ENCODE data around the gene RDH14. TPM values are rescaled to one million over a fixed set of nuclear protein-coding genes. Genes with fewer than 3 reads are reported as not detected.

RDH14 gene
- total and polyA plus RNA-seq, 2 experiments from 2014 or later: 38.1 to 40.6 TPM

- no peaks in the 10 kb centered on the region for H3K9me3 Mint-ChIP-seq
- H3K27me3 ChIP-seq (ENCODE audit: insufficient read depth): no peaks in the 10 kb centered on the region
- no peak overlapping the region for H3K27ac ChIP-seq (ENCODE audit: low read depth)
- no peak for TF ChIP-seq CREB1 (CRISPR knock-in tag; IDR thresholded peaks at IDR 0.05; ENCODE audit: low read depth)
- H3K9me2 ChIP-seq (ENCODE audit: insufficient read depth): no peaks in the 10 kb centered on the region
- no peak overlapping the region for H3K4me3 ChIP-seq
- H3K4me2 ChIP-seq: no peak overlapping the region
- H3K27me3 Mint-ChIP-seq (ENCODE audit: insufficient read depth, low read depth, poor library complexity): no peaks in the 10 kb centered on the region
- no peak overlapping the region for H2AFZ ChIP-seq
- no peaks in the 10 kb centered on the region for H3K36me3 Mint-ChIP-seq (ENCODE audit: low read depth)
- no peaks in the 10 kb centered on the region for H3K4me1 Mint-ChIP-seq
- H3K4me1 ChIP-seq (ENCODE audit: insufficient read depth): no peaks in the 10 kb centered on the region
- H4K20me1 ChIP-seq (replicated peaks; ENCODE audit: insufficient read depth): no peaks in the 10 kb centered on the region
- DNase-seq (ENCODE audit: low spot score) (no peak), ATAC-seq (no peak)
- no peaks in the 10 kb centered on the region for H3K79me2 ChIP-seq (replicated peaks; ENCODE audit: insufficient read depth)
- no peak overlapping the region for H3K27ac Mint-ChIP-seq
- H3F3A ChIP-seq (replicated peaks; ENCODE audit: low read depth): no peaks in the 10 kb centered on the region
- H3K36me3 ChIP-seq (ENCODE audit: insufficient read depth): no peaks in the 10 kb centered on the region
- no peak overlapping the region for H3K4me3 Mint-ChIP-seq
These were observed 53.5 kb downstream of the RDH14 start for GRCh38 chr2:18506883-18507509.

DNA sequence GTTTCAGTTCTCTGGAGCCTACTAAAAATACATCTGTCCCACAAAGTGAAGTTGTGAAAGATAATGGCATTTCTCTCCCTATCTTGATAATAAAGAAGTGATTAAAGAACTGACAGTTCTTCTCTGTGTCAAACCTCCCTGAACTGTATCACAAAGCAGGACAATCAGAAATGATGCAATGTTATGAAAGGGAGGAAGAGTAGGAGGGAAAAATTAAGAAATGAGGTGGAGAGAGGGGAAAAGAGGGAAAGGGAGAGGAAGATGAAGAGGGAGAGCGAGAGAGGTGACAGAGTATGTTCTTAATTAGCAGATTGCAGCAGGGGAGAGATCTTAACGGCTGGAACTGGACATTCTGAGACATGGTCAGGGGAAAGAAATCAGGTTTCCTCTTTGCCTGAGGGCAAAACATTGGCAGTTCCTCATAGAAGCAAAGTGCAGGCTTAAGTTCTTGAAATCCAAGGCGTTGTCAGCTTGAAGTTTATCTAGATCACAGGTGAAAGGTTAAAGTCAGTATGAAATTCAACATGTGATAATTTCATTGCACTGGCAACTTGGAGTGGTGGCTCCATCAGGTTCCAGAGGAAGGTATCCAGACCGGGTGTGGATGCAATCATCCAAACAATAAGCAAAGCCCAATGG is 54.6 kb downstream of the RDH14 start:
- no peaks in the 10 kb centered on the region for H3K36me3 ChIP-seq (ENCODE audit: insufficient read depth)
- H3K4me1 ChIP-seq (ENCODE audit: insufficient read depth): no peaks in the 10 kb centered on the region
- no peak overlapping the region for H3K4me3 Mint-ChIP-seq
- H3K36me3 Mint-ChIP-seq (ENCODE audit: low read depth): no peaks in the 10 kb centered on the region
- no peaks in the 10 kb centered on the region for H3F3A ChIP-seq (replicated peaks; ENCODE audit: low read depth)
- H3K4me3 ChIP-seq: no peak overlapping the region
- no peaks in the 10 kb centered on the region for H4K20me1 ChIP-seq (replicated peaks; ENCODE audit: insufficient read depth)
- no peak for ATAC-seq
- H3K4me1 Mint-ChIP-seq: no peaks in the 10 kb centered on the region
- H3K27ac ChIP-seq (ENCODE audit: low read depth): no peak overlapping the region
- H3K9me2 ChIP-seq (ENCODE audit: insufficient read depth): no peaks in the 10 kb centered on the region
- no peak for DNase-seq (ENCODE audit: low spot score)
- H3K79me2 ChIP-seq (replicated peaks; ENCODE audit: insufficient read depth): no peaks in the 10 kb centered on the region
- H3K27me3 Mint-ChIP-seq (ENCODE audit: insufficient read depth, low read depth, poor library complexity): no peaks in the 10 kb centered on the region
- 0 out of 2 replicates have a peak overlapping the region, but pooled peaks have one; percentile 14 for H2AFZ ChIP-seq
- no peak overlapping the region for H3K27ac Mint-ChIP-seq
- H3K27me3 ChIP-seq (ENCODE audit: insufficient read depth): no peaks in the 10 kb centered on the region
- H3K9me3 Mint-ChIP-seq: no peaks in the 10 kb centered on the region
- H3K4me2 ChIP-seq: no peak overlapping the region
- TF ChIP-seq, protein P1, sequence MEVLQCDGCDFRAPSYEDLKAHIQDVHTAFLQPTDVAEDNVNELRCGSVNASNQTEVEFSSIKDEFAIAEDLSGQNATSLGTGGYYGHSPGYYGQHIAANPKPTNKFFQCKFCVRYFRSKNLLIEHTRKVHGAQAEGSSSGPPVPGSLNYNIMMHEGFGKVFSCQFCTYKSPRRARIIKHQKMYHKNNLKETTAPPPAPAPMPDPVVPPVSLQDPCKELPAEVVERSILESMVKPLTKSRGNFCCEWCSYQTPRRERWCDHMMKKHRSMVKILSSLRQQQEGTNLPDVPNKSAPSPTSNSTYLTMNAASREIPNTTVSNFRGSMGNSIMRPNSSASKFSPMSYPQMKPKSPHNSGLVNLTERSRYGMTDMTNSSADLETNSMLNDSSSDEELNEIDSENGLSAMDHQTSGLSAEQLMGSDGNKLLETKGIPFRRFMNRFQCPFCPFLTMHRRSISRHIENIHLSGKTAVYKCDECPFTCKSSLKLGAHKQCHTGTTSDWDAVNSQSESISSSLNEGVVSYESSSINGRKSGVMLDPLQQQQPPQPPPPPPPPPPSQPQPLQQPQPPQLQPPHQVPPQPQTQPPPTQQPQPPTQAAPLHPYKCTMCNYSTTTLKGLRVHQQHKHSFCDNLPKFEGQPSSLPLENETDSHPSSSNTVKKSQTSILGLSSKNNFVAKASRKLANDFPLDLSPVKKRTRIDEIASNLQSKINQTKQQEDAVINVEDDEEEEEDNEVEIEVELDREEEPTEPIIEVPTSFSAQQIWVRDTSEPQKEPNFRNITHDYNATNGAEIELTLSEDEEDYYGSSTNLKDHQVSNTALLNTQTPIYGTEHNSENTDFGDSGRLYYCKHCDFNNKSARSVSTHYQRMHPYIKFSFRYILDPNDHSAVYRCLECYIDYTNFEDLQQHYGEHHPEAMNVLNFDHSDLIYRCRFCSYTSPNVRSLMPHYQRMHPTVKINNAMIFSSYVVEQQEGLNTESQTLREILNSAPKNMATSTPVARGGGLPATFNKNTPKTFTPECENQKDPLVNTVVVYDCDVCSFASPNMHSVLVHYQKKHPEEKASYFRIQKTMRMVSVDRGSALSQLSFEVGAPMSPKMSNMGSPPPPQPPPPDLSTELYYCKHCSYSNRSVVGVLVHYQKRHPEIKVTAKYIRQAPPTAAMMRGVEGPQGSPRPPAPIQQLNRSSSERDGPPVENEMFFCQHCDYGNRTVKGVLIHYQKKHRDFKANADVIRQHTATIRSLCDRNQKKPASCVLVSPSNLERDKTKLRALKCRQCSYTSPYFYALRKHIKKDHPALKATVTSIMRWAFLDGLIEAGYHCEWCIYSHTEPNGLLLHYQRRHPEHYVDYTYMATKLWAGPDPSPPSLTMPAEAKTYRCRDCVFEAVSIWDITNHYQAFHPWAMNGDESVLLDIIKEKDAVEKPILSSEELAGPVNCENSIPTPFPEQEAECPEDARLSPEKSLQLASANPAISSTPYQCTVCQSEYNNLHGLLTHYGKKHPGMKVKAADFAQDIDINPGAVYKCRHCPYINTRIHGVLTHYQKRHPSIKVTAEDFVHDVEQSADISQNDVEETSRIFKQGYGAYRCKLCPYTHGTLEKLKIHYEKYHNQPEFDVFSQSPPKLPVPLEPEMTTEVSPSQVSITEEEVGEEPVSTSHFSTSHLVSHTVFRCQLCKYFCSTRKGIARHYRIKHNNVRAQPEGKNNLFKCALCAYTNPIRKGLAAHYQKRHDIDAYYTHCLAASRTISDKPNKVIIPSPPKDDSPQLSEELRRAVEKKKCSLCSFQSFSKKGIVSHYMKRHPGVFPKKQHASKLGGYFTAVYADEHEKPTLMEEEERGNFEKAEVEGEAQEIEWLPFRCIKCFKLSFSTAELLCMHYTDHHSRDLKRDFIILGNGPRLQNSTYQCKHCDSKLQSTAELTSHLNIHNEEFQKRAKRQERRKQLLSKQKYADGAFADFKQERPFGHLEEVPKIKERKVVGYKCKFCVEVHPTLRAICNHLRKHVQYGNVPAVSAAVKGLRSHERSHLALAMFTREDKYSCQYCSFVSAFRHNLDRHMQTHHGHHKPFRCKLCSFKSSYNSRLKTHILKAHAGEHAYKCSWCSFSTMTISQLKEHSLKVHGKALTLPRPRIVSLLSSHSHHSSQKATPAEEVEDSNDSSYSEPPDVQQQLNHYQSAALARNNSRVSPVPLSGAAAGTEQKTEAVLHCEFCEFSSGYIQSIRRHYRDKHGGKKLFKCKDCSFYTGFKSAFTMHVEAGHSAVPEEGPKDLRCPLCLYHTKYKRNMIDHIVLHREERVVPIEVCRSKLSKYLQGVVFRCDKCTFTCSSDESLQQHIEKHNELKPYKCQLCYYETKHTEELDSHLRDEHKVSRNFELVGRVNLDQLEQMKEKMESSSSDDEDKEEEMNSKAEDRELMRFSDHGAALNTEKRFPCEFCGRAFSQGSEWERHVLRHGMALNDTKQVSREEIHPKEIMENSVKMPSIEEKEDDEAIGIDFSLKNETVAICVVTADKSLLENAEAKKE (CRISPR knock-in tag; IDR thresholded peaks at IDR 0.05): no peak
- no peak for TF ChIP-seq STAT1 (IDR thresholded peaks at IDR 0.05; ENCODE audit: unreplicated experiment)
- no peak for TF ChIP-seq NANOG (IDR thresholded peaks at IDR 0.05; ENCODE audit: borderline replicate concordance)
- no peak for TF ChIP-seq EZH2phosphoT487 (IDR thresholded peaks at IDR 0.05; ENCODE audit: unreplicated experiment)
- TF ChIP-seq POLR2AphosphoS5 (IDR thresholded peaks at IDR 0.05; ENCODE audit: low read depth): no peak
- no peak for TF ChIP-seq ZNF331 (CRISPR knock-in tag; IDR thresholded peaks at IDR 0.05; ENCODE audit: low read depth)
- TF ChIP-seq EZH2 (IDR thresholded peaks at IDR 0.05; ENCODE audit: low read depth, unreplicated experiment): no peak
- no peak for TF ChIP-seq CREB1 (CRISPR knock-in tag; IDR thresholded peaks at IDR 0.05; ENCODE audit: low read depth)
- no peak for TF ChIP-seq ZNF114 (CRISPR knock-in tag; IDR thresholded peaks at IDR 0.05)
- TF ChIP-seq, protein P2, sequence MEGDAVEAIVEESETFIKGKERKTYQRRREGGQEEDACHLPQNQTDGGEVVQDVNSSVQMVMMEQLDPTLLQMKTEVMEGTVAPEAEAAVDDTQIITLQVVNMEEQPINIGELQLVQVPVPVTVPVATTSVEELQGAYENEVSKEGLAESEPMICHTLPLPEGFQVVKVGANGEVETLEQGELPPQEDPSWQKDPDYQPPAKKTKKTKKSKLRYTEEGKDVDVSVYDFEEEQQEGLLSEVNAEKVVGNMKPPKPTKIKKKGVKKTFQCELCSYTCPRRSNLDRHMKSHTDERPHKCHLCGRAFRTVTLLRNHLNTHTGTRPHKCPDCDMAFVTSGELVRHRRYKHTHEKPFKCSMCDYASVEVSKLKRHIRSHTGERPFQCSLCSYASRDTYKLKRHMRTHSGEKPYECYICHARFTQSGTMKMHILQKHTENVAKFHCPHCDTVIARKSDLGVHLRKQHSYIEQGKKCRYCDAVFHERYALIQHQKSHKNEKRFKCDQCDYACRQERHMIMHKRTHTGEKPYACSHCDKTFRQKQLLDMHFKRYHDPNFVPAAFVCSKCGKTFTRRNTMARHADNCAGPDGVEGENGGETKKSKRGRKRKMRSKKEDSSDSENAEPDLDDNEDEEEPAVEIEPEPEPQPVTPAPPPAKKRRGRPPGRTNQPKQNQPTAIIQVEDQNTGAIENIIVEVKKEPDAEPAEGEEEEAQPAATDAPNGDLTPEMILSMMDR (conservative IDR thresholded peaks at IDR 0.05; ENCODE audit: low read depth in 2 of 2): no peak
- TF ChIP-seq, protein P3, sequence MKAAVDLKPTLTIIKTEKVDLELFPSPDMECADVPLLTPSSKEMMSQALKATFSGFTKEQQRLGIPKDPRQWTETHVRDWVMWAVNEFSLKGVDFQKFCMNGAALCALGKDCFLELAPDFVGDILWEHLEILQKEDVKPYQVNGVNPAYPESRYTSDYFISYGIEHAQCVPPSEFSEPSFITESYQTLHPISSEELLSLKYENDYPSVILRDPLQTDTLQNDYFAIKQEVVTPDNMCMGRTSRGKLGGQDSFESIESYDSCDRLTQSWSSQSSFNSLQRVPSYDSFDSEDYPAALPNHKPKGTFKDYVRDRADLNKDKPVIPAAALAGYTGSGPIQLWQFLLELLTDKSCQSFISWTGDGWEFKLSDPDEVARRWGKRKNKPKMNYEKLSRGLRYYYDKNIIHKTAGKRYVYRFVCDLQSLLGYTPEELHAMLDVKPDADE (IDR thresholded peaks at IDR 0.05): no peak
